ENCODE data around the gene SASH1.

DNA sequence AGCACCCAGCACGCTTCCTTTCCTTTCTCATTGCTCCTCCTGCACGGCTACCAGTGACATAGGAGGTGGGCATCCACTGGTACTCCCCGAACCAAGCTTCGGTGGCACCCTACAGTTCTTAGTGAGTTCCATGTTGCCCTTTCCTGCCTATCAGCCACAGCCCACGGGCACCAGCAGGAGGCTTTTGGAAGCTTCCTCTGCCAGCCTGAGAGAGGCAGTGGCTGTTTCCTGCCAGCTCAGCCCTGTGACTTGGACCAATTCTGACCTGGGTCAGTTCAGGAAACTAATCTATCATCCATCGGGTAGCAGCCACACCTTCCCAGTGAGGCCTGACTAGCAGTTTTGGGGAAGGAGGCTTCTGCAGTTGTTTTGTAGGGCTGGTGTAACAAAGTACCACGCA, 227.8 kb downstream of the SASH1 start:
- TF ChIP-seq, protein P1, sequence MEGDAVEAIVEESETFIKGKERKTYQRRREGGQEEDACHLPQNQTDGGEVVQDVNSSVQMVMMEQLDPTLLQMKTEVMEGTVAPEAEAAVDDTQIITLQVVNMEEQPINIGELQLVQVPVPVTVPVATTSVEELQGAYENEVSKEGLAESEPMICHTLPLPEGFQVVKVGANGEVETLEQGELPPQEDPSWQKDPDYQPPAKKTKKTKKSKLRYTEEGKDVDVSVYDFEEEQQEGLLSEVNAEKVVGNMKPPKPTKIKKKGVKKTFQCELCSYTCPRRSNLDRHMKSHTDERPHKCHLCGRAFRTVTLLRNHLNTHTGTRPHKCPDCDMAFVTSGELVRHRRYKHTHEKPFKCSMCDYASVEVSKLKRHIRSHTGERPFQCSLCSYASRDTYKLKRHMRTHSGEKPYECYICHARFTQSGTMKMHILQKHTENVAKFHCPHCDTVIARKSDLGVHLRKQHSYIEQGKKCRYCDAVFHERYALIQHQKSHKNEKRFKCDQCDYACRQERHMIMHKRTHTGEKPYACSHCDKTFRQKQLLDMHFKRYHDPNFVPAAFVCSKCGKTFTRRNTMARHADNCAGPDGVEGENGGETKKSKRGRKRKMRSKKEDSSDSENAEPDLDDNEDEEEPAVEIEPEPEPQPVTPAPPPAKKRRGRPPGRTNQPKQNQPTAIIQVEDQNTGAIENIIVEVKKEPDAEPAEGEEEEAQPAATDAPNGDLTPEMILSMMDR (IDR thresholded peaks at IDR 0.05) = no peak
- TF ChIP-seq POLR2A (IDR thresholded peaks at IDR 0.05) = no peak
- TF ChIP-seq EP300 (IDR thresholded peaks at IDR 0.05) = no peak

Data from ovary (tissue), 3 donors.